Astrocyte (in vitro differentiated cells and primary cell): ENCODE measurements around the gene NFAT5.

Source experiments
- CTCF ChIP-seq: IDR thresholded peaks from 2 replicates; pipeline ENCODE4 v1.5.1; 2011; ENCODE audit warnings: low read depth, mild to moderate bottlenecking, inconsistent platforms, low read length, moderate library complexity; ENCODE audit not compliant: insufficient read depth
- EZH2 ChIP-seq: IDR thresholded peaks from 2 replicates; pipeline ENCODE4 v1.6.1; 2012; ENCODE audit warnings: mild to moderate bottlenecking, low read length, inconsistent platforms; ENCODE audit not compliant: insufficient read depth

DNA sequence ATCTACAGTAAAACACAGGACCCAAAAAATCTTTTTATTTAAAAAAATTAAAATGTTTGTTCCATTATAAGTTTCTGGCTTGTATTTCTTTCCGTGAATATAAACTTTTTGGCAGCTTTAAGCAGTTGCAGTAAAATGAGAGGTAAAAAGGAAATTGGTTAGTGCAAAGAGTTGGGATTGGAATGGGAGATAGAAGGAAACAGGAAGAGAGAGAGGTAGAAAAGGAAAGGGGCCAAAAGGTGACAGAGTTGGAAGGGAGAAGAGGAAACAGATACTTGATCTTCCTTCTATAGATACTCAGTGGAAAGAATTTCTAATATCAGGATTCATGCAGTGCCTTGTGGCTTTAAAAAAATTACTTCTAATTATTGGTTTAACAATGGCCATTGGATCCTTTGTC, 97.1 kb downstream of the NFAT5 start:
- TF ChIP-seq CTCF, result no peak
- no peak for TF ChIP-seq EZH2
